Fibroblast of villous mesenchyme (primary cell): ENCODE data around the gene ABHD16A. TPM values are rescaled to one million over a fixed set of nuclear protein-coding genes. Genes with fewer than 3 reads are reported as not detected.

Source experiments
- DNase-seq: peaks from one replicate; pipeline ENCODE4 v3.0.0-alpha.2; 2010; ENCODE audit warnings: low read depth
- H3K4me3 ChIP-seq: 2 replicates; pipeline ENCODE4 v1.5.1; 2011; ENCODE audit warnings: low read depth, mild to moderate bottlenecking, low read length
- CTCF ChIP-seq: IDR thresholded peaks from 2 replicates; pipeline ENCODE4 v1.5.1; 2012; ENCODE audit warnings: low read depth, mild to moderate bottlenecking, low read length; ENCODE audit not compliant: insufficient read depth
- total RNA-seq: library from RNA; depleted of rRNA; stranded (reverse); fragments of >200 nt; gene quantifications from 2 replicates; pipeline ENCODE4 v1.2.3, GENCODE V29; 2012

ABHD16A gene
- total RNA-seq, 1 donor = 76.0 TPM

GRCh38 chr6:31719001-31719400 lies 15.9 kb upstream of the ABHD16A start:
- DNase-seq = no peak
- TF ChIP-seq CTCF = no peak
- H3K4me3 ChIP-seq = no peak overlapping the region

DNA sequence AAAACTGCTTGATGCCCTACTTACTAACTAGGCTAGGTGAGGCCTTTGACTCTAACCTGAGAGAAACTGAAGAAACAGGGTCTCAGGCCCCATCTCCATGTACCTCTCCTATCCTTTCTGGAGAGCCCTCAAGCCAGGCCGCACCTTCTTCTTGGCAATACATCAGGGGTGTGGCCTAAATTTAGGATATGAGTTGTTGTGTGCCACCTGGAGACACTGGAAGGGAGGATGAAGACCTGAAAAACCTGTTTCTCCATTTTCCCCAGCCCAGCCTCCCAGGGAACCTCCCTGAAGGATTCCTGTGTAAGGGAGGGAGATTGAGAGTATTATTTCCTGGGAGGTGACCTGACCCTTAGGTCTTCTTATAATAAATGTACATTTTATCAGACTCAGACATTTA lies 15.1 kb upstream of the ABHD16A start:
- no peak for DNase-seq
- TF ChIP-seq CTCF = no peak
- H3K4me3 ChIP-seq = no peak overlapping the region

- no peak for DNase-seq
- no peak for TF ChIP-seq CTCF
- H3K4me3 ChIP-seq = no peak overlapping the region
Observed at GRCh38 chr6:31717499-31718222, 14.5 kb upstream of the ABHD16A start.

GRCh38 chr6:31715022-31715958 lies 12.2 kb upstream of the ABHD16A start, which contains the start of gene LY6G6D:
Gene LY6G6D (plus strand): TSS chr6:31715348. CDS start chr6:31715356, 8 bp downstream.
- DNase-seq = no peak
- TF ChIP-seq CTCF = no peak
- no peak within 1 kb of the TSS for H3K4me3 ChIP-seq

GRCh38 chr6:31713991-31714684 lies 11.0 kb upstream of the ABHD16A start:
- DNase-seq = no peak
- TF ChIP-seq CTCF = no peak
- no peak overlapping the region for H3K4me3 ChIP-seq

DNA sequence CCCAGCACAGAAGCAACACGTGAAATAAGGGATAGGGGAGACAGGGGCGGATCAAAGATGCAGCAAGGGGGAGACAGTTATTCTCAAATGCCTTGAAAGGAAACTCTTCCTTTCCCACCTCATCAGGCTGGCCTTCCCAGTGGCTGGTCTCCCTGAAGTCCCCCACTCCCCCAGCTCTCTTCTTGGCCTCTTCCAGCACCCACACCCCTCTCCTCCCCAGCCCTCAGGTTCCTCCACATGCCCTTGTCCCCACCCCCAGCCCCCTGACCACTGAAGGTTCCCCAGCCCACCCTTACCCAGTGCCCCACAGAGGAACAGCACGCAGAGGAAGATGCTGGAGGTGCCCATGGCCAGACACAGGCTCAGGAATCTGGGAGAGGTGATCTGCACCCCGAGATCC lies 10.3 kb upstream of the ABHD16A start:
- H3K4me3 ChIP-seq = no peak overlapping the region
- DNase-seq = no peak
- TF ChIP-seq CTCF = no peak
